SK-N-SH (cell line): ENCODE measurements around the gene PNKD. TPM values are rescaled to one million over a fixed set of nuclear protein-coding genes. Genes with fewer than 3 reads are reported as not detected.

Experiments
- CTCF ChIA-PET: fragments of 300-600, 350-600 bp; formaldehyde crosslinking; extraction: SDS; loops from one replicate; lab custom pipeline; 2021; lab: Yijun Ruan, JAX
- POLR2A ChIA-PET: fragments of 350-600 bp; sonication (Branson Sonifier 250); formaldehyde crosslinking; extraction: SDS; loops from one replicate; lab custom pipeline; 2020; ENCODE audit warnings: antibody characterized with exemption, inconsistent platforms; lab: Yijun Ruan, JAX
- DNase-seq: peaks from one replicate; pipeline ENCODE4 v3.0.0; 2012
- H2AFZ ChIP-seq: fragments of 200-600 bp; sonication (generic); 2 replicates; pipeline ENCODE4 v1.8.1; 2016; ENCODE audit warnings: antibody characterized with exemption, mild to moderate bottlenecking, low read depth
- H3F3A ChIP-seq: fragments of 200-600 bp; sonication (generic); replicated peaks from 2 replicates; pipeline ENCODE3; 2016; ENCODE audit warnings: antibody characterized with exemption, mild to moderate bottlenecking; ENCODE audit not compliant: insufficient read depth
- H3K27ac ChIP-seq, 2 experiments: fragments of 200-500 bp in 1 of 2; fragments of 200-600 bp in 1 of 2; sonication (Bioruptor generic) in 1 of 2; sonication (generic), shearing (Covaris generic) in 1 of 2; 2 replicates each; pipeline versions ENCODE4 v1.5.1 to v1.6.1; 2014 to 2016; ENCODE audit warnings: low read depth in 2 of 2, inconsistent platforms in 1 of 2, low read length in 1 of 2, mild to moderate bottlenecking in 1 of 2, mixed read lengths in 1 of 2
- H3K27me3 ChIP-seq: fragments of 200-600 bp; sonication (generic), shearing (Covaris generic); 2 replicates; pipeline ENCODE4 v1.6.1; 2016; ENCODE audit warnings: mixed run types; ENCODE audit not compliant: insufficient read depth
- H3K36me3 ChIP-seq, 2 experiments: fragments of 200-500 bp in 1 of 2; fragments of 200-600 bp in 1 of 2; sonication (Bioruptor generic) in 1 of 2; sonication (generic) in 1 of 2; replicated peaks in 1 of 2; 2 replicates each; pipeline versions ENCODE3 to v1.5.1; 2014 to 2016; ENCODE audit warnings: low read length in 1 of 2, mild to moderate bottlenecking in 1 of 2; ENCODE audit not compliant: insufficient read depth in 2 of 2, control insufficient read depth in 1 of 2
- H3K4me1 ChIP-seq, 2 experiments: fragments of 200-500 bp in 1 of 2; fragments of 200-600 bp in 1 of 2; sonication (Bioruptor generic) in 1 of 2; sonication (generic), shearing (Covaris generic) in 1 of 2; 2 replicates each; pipeline versions ENCODE4 v1.5.1 to v1.6.1; 2014 to 2016; ENCODE audit warnings: low read depth in 1 of 2, low read length in 1 of 2, mixed run types in 1 of 2; ENCODE audit not compliant: insufficient read depth in 2 of 2, control insufficient read depth in 1 of 2
- H3K4me2 ChIP-seq: fragments of 200-600 bp; sonication (generic), shearing (Covaris generic); 2 replicates; pipeline ENCODE4 v1.6.1; 2017; ENCODE audit warnings: mixed run types
- H3K4me3 ChIP-seq, 2 experiments: fragments of 200-500 bp in 1 of 2; fragments of 200-600 bp in 1 of 2; sonication (Bioruptor generic) in 1 of 2; sonication (generic), shearing (Covaris generic) in 1 of 2; 2 replicates each; pipeline versions ENCODE4 v1.5.1 to v1.8.1; 2014 to 2016; ENCODE audit warnings: low read depth in 2 of 2, inconsistent platforms in 1 of 2, low read length in 1 of 2, mild to moderate bottlenecking in 1 of 2, mixed read lengths in 1 of 2, moderate library complexity in 1 of 2
- H3K79me2 ChIP-seq: fragments of 200-600 bp; sonication (generic); 2 replicates; pipeline ENCODE4 v1.8.1; 2017; ENCODE audit warnings: mild to moderate bottlenecking; ENCODE audit not compliant: insufficient read depth
- H3K9ac ChIP-seq: fragments of 200-600 bp; sonication (generic); 2 replicates; pipeline ENCODE4 v1.6.1; 2017; ENCODE audit warnings: mixed run types
- H3K9me2 ChIP-seq: fragments of 200-600 bp; sonication (generic); 2 replicates; pipeline ENCODE4 v1.6.1; 2017; ENCODE audit warnings: mixed run types
- H3K9me3 ChIP-seq: fragments of 200-600 bp; sonication (generic); 2 replicates; pipeline ENCODE4 v1.6.1; 2017; ENCODE audit warnings: mixed run types, mild to moderate bottlenecking, moderate library complexity
- H4K20me1 ChIP-seq: fragments of 200-600 bp; sonication (generic); 2 replicates; pipeline ENCODE4 v1.6.1; 2017; ENCODE audit warnings: mild to moderate bottlenecking, mixed run types; ENCODE audit not compliant: insufficient read depth
- GABPA ChIP-seq: IDR thresholded peaks from 2 replicates; pipeline ENCODE4 v1.4.0; 2012; ENCODE audit warnings: low read depth, mild to moderate bottlenecking
- GATA2 ChIP-seq: sonication (generic); formaldehyde crosslinking; IDR thresholded peaks from 2 replicates; pipeline ENCODE4 v1.5.0; 2020; ENCODE audit warnings: mild to moderate bottlenecking, missing genetic modification reagents
- JUND ChIP-seq: IDR thresholded peaks from 2 replicates; pipeline ENCODE4 v1.4.0; 2012
- MEF2A ChIP-seq: IDR thresholded peaks from 2 replicates; pipeline ENCODE4 v1.4.0; 2012; ENCODE audit warnings: low read depth, borderline replicate concordance
- NFIC ChIP-seq: IDR thresholded peaks from 2 replicates; pipeline ENCODE4 v1.4.0; 2012; ENCODE audit warnings: borderline replicate concordance
- POLR2AphosphoS5 ChIP-seq: IDR thresholded peaks from 2 replicates; pipeline ENCODE4 v1.6.1; 2012; ENCODE audit warnings: low read depth, low read length
- RAD21 ChIP-seq: IDR thresholded peaks from 2 replicates; pipeline ENCODE4 v1.6.1; 2012; ENCODE audit warnings: mild to moderate bottlenecking, low read length
- RCOR1 ChIP-seq: fragments of 150-350 bp; IDR thresholded peaks from 2 replicates; pipeline ENCODE4 v1.6.1; 2017; ENCODE audit warnings: antibody characterized with exemption, low read length
- REST ChIP-seq: IDR thresholded peaks from 2 replicates; pipeline ENCODE4 v1.6.1; 2012; ENCODE audit warnings: mild to moderate bottlenecking, low read depth, low read length, moderate library complexity
- RFX5 ChIP-seq: IDR thresholded peaks from 2 replicates; pipeline ENCODE4 v1.6.1; 2012; ENCODE audit warnings: mild to moderate bottlenecking, improper control_type of control experiment, low read length
- TCF12 ChIP-seq: IDR thresholded peaks from 2 replicates; pipeline ENCODE4 v1.4.0; 2012
- TEAD4 ChIP-seq: IDR thresholded peaks from 2 replicates; pipeline ENCODE4 v1.4.0; 2012; ENCODE audit warnings: mild to moderate bottlenecking, borderline replicate concordance; ENCODE audit not compliant: insufficient read depth
- WGBS: methylation state at CpG from one replicate; pipeline ENCODE4 v1.1.6; 2017; ENCODE audit warnings: low lambda C conversion rate; 5-methylcytosine and 5-hydroxymethylcytosine counted together
- polyA plus RNA-seq, 3 experiments: library from polyadenylated mRNA; depleted of rRNA; stranded (reverse); fragments of >200 nt; gene quantifications; 2 replicates each; pipeline ENCODE4 v1.2.3, GENCODE V29; 2012
- TF ChIP-seq, protein P1 (sequence below): IDR thresholded peaks from 2 replicates; pipeline ENCODE4 v1.4.0; 2012; ENCODE audit warnings: low read depth, borderline replicate concordance
- TF ChIP-seq, protein P2 (sequence below): fragments of 200-600 bp; sonication (generic); IDR thresholded peaks from 2 replicates; pipeline ENCODE4 v1.6.1; 2017; ENCODE audit warnings: antibody characterized with exemption, mild to moderate bottlenecking, moderate library complexity
- TF ChIP-seq, protein P3 (sequence below): IDR thresholded peaks from 2 replicates; pipeline ENCODE4 v1.4.0; 2012; ENCODE audit warnings: low read depth

Gene PNKD
- polyA plus RNA-seq, 1 of the 3 experiments (the other 2 are of a cell fraction), result 101 TPM

- H3K4me3 ChIP-seq, result no peak overlapping the region
- no peak overlapping the region for H3K9ac ChIP-seq
- no peak overlapping the region for H2AFZ ChIP-seq
- no peaks in the 10 kb centered on the region for H3K27me3 ChIP-seq
- no peaks in the 10 kb centered on the region for H3K9me2 ChIP-seq
- H4K20me1 ChIP-seq, result no peaks in the 10 kb centered on the region
- CTCF ChIA-PET, result no interaction called here
- no peaks in the 10 kb centered on the region for H3K36me3 ChIP-seq
- no peaks in the 10 kb centered on the region for H3K4me1 ChIP-seq
- no peak for TF ChIP-seq POLR2AphosphoS5
- no peak for TF ChIP-seq TCF12
- TF ChIP-seq TEAD4, result no peak
- TF ChIP-seq GABPA, result no peak
- TF ChIP-seq, protein P1, sequence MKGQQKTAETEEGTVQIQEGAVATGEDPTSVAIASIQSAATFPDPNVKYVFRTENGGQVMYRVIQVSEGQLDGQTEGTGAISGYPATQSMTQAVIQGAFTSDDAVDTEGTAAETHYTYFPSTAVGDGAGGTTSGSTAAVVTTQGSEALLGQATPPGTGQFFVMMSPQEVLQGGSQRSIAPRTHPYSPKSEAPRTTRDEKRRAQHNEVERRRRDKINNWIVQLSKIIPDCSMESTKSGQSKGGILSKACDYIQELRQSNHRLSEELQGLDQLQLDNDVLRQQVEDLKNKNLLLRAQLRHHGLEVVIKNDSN, result no peak
- no peak for TF ChIP-seq REST
- no peak for TF ChIP-seq RFX5
- TF ChIP-seq RAD21, result no peak
- no peak for TF ChIP-seq MEF2A
- TF ChIP-seq JUND, result no peak
- TF ChIP-seq, protein P2, sequence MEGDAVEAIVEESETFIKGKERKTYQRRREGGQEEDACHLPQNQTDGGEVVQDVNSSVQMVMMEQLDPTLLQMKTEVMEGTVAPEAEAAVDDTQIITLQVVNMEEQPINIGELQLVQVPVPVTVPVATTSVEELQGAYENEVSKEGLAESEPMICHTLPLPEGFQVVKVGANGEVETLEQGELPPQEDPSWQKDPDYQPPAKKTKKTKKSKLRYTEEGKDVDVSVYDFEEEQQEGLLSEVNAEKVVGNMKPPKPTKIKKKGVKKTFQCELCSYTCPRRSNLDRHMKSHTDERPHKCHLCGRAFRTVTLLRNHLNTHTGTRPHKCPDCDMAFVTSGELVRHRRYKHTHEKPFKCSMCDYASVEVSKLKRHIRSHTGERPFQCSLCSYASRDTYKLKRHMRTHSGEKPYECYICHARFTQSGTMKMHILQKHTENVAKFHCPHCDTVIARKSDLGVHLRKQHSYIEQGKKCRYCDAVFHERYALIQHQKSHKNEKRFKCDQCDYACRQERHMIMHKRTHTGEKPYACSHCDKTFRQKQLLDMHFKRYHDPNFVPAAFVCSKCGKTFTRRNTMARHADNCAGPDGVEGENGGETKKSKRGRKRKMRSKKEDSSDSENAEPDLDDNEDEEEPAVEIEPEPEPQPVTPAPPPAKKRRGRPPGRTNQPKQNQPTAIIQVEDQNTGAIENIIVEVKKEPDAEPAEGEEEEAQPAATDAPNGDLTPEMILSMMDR, result no peak
- TF ChIP-seq GATA2 (CRISPR knock-in tag), result no peak
- TF ChIP-seq RCOR1, result no peak
- TF ChIP-seq, protein P3, sequence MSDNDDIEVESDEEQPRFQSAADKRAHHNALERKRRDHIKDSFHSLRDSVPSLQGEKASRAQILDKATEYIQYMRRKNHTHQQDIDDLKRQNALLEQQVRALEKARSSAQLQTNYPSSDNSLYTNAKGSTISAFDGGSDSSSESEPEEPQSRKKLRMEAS, result no peak
- TF ChIP-seq NFIC, result no peak
- H3K27ac ChIP-seq, result no peak overlapping the region
- no peak overlapping the region for H3K4me2 ChIP-seq
- no peaks in the 10 kb centered on the region for H3K79me2 ChIP-seq
- no peak for DNase-seq
- 100% methylated on average over 2 of the region's 8 CpGs for WGBS
- no peaks in the 10 kb centered on the region for H3K9me3 ChIP-seq
- POLR2A ChIA-PET, result no interaction called here
- no peaks in the 10 kb centered on the region for H3F3A ChIP-seq
These were observed 71.1 kb downstream of the PNKD start for GRCh38 chr2:218341381-218341780.
